ENCODE measurements around the gene BCDIN3D. TPM values are rescaled to one million over a fixed set of nuclear protein-coding genes. Genes with fewer than 3 reads are reported as not detected.

Gene BCDIN3D
- total RNA-seq, 1 experiment from 2014 or later, result 4.0 TPM

DNA sequence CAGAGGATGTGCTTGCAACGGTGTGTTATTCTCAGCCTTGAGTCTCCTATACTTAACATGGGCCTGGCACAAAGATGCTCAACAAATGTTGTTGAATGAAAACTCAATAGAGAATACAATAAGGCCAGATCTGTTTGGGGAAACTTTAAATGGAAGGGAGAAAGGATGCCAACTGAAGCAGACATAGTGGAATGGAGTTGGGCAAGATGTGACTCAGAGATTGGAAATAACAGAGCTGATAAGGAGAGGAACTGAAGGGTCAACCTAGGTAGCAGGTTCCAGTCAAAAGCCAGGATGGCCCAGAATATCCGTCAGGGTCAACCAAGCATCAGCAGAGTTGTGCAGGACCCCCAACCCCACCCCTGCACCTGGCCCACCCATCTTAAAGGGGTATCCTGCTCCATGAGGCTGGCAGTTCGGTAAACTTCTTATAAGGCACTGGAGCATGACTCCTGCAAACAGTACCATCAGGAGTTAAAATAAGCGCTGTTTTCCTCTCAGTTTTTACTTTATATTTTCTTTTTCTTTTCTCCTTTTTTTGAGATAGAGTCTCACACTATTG lies 1.1 kb upstream of the BCDIN3D start:
- BruUV-seq (replicated peaks), result no TSS peak
- TF ChIP-seq, protein P1, sequence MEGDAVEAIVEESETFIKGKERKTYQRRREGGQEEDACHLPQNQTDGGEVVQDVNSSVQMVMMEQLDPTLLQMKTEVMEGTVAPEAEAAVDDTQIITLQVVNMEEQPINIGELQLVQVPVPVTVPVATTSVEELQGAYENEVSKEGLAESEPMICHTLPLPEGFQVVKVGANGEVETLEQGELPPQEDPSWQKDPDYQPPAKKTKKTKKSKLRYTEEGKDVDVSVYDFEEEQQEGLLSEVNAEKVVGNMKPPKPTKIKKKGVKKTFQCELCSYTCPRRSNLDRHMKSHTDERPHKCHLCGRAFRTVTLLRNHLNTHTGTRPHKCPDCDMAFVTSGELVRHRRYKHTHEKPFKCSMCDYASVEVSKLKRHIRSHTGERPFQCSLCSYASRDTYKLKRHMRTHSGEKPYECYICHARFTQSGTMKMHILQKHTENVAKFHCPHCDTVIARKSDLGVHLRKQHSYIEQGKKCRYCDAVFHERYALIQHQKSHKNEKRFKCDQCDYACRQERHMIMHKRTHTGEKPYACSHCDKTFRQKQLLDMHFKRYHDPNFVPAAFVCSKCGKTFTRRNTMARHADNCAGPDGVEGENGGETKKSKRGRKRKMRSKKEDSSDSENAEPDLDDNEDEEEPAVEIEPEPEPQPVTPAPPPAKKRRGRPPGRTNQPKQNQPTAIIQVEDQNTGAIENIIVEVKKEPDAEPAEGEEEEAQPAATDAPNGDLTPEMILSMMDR (IDR thresholded peaks at IDR 0.05; ENCODE audit: unreplicated experiment), result no peak
- no peak for DNase-seq
- peaks cover 9% of the 10 kb centered on the region for H3K27me3 Mint-ChIP-seq (ENCODE audit: unreplicated experiment)
- no peaks in the 10 kb centered on the region for H3K9me3 Mint-ChIP-seq (ENCODE audit: low read depth, unreplicated experiment)
- peaks cover 23% of the 10 kb centered on the region for H3K36me3 Mint-ChIP-seq (ENCODE audit: insufficient read depth, unreplicated experiment)
- H3K27ac Mint-ChIP-seq (ENCODE audit: unreplicated experiment), result no peak overlapping the region
- intact Hi-C loops (cut with micrococcal nuclease; ENCODE audit: unreplicated experiment), result no loop called here
- peaks cover 24% of the 10 kb centered on the region for H3K4me1 Mint-ChIP-seq (ENCODE audit: low read depth, unreplicated experiment)
- CTCF ChIA-PET, result interaction anchor here (0.6 kb wide), 1 partner anchor 431 kb away, joined by 3 read pairs; no protein-coding TSS in a partner anchor
- peak overlapping the region; percentile 73 for H3K4me3 Mint-ChIP-seq (ENCODE audit: low read depth, unreplicated experiment)

DNA sequence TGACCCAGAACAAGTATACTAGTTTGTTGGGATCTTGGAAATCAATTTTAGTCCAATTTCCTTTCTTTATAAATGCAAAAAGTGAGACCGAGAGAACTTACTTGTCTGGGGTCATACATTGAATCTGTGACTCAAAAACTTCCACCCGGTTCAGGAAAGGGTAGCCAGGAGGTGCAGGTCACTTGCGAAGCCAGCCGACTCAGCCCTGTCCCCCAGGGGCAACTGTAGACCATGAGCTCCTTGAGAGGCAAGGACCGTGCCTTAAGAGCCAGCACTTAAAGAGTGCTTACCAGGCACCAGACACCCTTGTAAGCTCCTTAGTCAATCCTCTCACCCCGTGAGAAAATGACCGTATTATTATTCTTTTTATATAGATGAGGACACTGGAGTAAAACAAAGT lies 505 bp upstream of the BCDIN3D start:
- TSS peak; percentile 63 for BruUV-seq (replicated peaks)
- Mint-ChIP-seq H3K4me3 (ENCODE audit: low read depth, unreplicated experiment) (peak overlapping the region; percentile 73), H3K4me1 (ENCODE audit: low read depth, unreplicated experiment) (peaks cover 24% of the 10 kb centered on the region), H3K36me3 (ENCODE audit: insufficient read depth, unreplicated experiment) (peaks cover 23% of the 10 kb centered on the region), H3K9me3 (ENCODE audit: low read depth, unreplicated experiment) (no peaks in the 10 kb centered on the region), H3K27me3 (ENCODE audit: unreplicated experiment) (peaks cover 3% of the 10 kb centered on the region), H3K27ac (ENCODE audit: unreplicated experiment) (peak overlapping the region; percentile 15)
- TF ChIP-seq, protein P1 (IDR thresholded peaks at IDR 0.05; ENCODE audit: unreplicated experiment), result no peak
- no peak for DNase-seq
- CTCF ChIA-PET, result interaction anchor here (0.6 to 1.0 kb wide), 6 partner anchors 15 to 551 kb away, joined by 3 to 6 read pairs (median 3); partner anchors contain the start of gene NCKAP5L
- intact Hi-C loops (cut with micrococcal nuclease; ENCODE audit: unreplicated experiment), result no loop called here

DNA sequence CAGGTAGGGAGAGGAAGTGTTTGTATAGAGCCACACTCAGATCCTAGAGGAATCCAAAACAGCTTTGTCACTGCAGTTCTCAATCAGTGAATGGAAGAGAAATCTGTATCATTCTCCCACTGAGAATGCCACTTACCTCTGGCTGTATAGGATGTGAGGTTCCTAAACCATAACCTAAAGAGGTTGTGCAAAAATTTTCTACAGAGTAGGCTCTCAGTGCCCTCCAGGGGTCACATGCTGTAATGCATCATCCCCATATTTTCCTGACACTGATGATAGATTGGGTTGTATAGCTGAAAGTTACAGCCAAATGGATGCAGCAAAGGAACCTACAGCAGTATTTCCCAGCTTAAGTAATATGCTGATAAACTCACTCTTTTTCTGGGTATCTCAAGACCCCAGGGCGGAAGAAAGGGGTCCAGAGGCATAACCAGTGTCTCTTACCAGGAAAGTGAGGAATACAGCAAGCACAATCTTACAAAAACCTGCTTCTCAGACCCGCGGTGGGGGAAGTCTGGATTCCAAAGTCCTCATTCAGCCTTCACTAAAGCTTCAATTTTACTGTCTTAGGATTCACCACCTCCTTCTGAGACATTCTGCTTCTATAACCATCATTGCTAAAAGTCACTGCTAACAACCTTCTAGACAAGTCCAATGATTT lies 3.8 kb downstream of the BCDIN3D start:
- intact Hi-C loops (cut with micrococcal nuclease; ENCODE audit: unreplicated experiment), result loop anchor here (1.0 kb wide), 1 partner anchor 63 kb away; no protein-coding TSS in a partner anchor
- no TSS peak for BruUV-seq (replicated peaks)
- H3K4me1 Mint-ChIP-seq (ENCODE audit: low read depth, unreplicated experiment), result peaks cover 22% of the 10 kb centered on the region
- peak; percentile 16 for DNase-seq
- TF ChIP-seq, protein P1 (IDR thresholded peaks at IDR 0.05; ENCODE audit: unreplicated experiment), result peak; percentile 20
- no peak overlapping the region for H3K27ac Mint-ChIP-seq (ENCODE audit: unreplicated experiment)
- H3K4me3 Mint-ChIP-seq (ENCODE audit: low read depth, unreplicated experiment), result no peak overlapping the region
- H3K9me3 Mint-ChIP-seq (ENCODE audit: low read depth, unreplicated experiment), result no peaks in the 10 kb centered on the region
- peaks cover 23% of the 10 kb centered on the region for H3K36me3 Mint-ChIP-seq (ENCODE audit: insufficient read depth, unreplicated experiment)
- H3K27me3 Mint-ChIP-seq (ENCODE audit: unreplicated experiment), result no peaks in the 10 kb centered on the region
- CTCF ChIA-PET, result interaction anchor here (0.6 to 1.9 kb wide), 4 partner anchors 52 to 231 kb away, joined by 3 to 13 read pairs (median 5); partner anchors contain the start of gene TMBIM6

DNA sequence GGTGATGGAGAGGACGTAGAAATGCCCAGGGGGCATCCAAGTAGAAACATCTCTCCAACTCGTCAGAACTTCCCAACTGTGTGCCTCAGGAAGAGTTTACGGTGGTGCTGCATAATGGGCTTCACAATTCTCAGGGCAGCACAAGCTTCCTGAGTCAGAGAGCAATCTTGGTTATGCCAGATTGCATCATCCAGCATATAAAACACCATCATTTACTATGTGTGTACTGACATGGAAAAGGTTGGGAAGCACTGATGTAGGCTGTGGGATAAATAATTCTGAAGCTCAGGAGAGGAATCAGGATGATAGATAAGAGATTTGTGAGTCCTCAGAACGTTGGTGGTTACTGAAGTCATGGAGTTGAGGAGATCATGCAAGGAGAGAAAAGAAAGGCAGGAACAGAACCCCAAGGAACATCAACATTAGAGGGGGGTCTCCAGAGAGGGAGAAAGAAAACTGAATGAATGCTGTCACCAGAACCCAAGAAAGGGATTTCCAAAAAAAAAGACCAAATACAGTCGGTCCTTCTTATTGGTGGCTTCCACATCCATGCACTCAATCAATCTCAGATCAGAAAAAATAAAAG lies 10.0 kb downstream of the BCDIN3D start:
- H3K27ac Mint-ChIP-seq (ENCODE audit: unreplicated experiment), result peak overlapping the region; percentile 46
- H3K4me1 Mint-ChIP-seq (ENCODE audit: low read depth, unreplicated experiment), result peaks cover 24% of the 10 kb centered on the region
- TF ChIP-seq, protein P1 (IDR thresholded peaks at IDR 0.05; ENCODE audit: unreplicated experiment), result no peak
- DNase-seq, result no peak
- H3K27me3 Mint-ChIP-seq (ENCODE audit: unreplicated experiment), result no peaks in the 10 kb centered on the region
- H3K4me3 Mint-ChIP-seq (ENCODE audit: low read depth, unreplicated experiment), result no peak overlapping the region
- BruUV-seq (replicated peaks), result no TSS peak
- peaks cover 9% of the 10 kb centered on the region for H3K36me3 Mint-ChIP-seq (ENCODE audit: insufficient read depth, unreplicated experiment)
- CTCF ChIA-PET, result no interaction called here
- intact Hi-C loops (cut with micrococcal nuclease; ENCODE audit: unreplicated experiment), result no loop called here
- H3K9me3 Mint-ChIP-seq (ENCODE audit: low read depth, unreplicated experiment), result no peaks in the 10 kb centered on the region
